ENCODE data around the gene CACNA1C.

CACNA1C gene

GRCh38 chr12:2692080-2692479 lies 639.3 kb downstream of the CACNA1C start:
- H3K4me2 ChIP-seq (ENCODE audit: insufficient read depth, low read length): peak overlapping the region; percentile 96
- H3K4me1 ChIP-seq (ENCODE audit: insufficient read depth, low read length): peaks cover 30% of the 10 kb centered on the region
- H3K9me3 ChIP-seq (ENCODE audit: insufficient read depth, low read length, severe bottlenecking): no peaks in the 10 kb centered on the region
- no peaks in the 10 kb centered on the region for H3K79me2 ChIP-seq (ENCODE audit: insufficient read depth, low read length)
- DNase-seq: peak; percentile 27
- H3K36me3 ChIP-seq (ENCODE audit: insufficient read depth, low read length): no peaks in the 10 kb centered on the region
- H4K20me1 ChIP-seq (ENCODE audit: insufficient read depth, low read length): peaks cover 3% of the 10 kb centered on the region; the same call in 1 of the 2 replicates
- H3K27me3 ChIP-seq (ENCODE audit: insufficient read depth, low read length, poor library complexity): peaks cover 37% of the 10 kb centered on the region
- ATAC-seq (ENCODE audit: insufficient read depth, low read depth): peak; percentile 64
- H3K9ac ChIP-seq (ENCODE audit: low read depth, low read length): peak overlapping the region; percentile 56
- peak overlapping the region; percentile 12; the same call in 1 of the 2 replicates for H3K27ac ChIP-seq (ENCODE audit: low read length)
- H2AFZ ChIP-seq (ENCODE audit: low read depth, low read length): peak overlapping the region; percentile 83
- peak overlapping the region; percentile 13 to 57; a peak in 3 of 4 replicates for H3K4me3 ChIP-seq (ENCODE audit: low read depth in 1 of 2, low read length in 2 of 2)
- TF ChIP-seq EZH2 (IDR thresholded peaks at IDR 0.05; ENCODE audit: borderline replicate concordance, low read depth, low read length, severe bottlenecking): no peak

GRCh38 chr12:2693244-2693860 lies 640.6 kb downstream of the CACNA1C start:
- no peak overlapping the region for H3K27ac ChIP-seq (ENCODE audit: low read length)
- no peak overlapping the region; the same call in 1 of the 2 replicates for H2AFZ ChIP-seq (ENCODE audit: low read depth, low read length)
- no peak for ATAC-seq (ENCODE audit: insufficient read depth, low read depth)

GRCh38 chr12:2693980-2694610 lies 641.3 kb downstream of the CACNA1C start:
- Histone ChIP-seq H3K27ac (ENCODE audit: low read length) (no peak overlapping the region), H3K27me3 (ENCODE audit: insufficient read depth, low read length, poor library complexity) (peaks cover 42% of the 10 kb centered on the region), H4K20me1 (ENCODE audit: insufficient read depth, low read length) (peaks cover 3% of the 10 kb centered on the region; the same call in 1 of the 2 replicates), H3K9me3 (ENCODE audit: insufficient read depth, low read length, severe bottlenecking) (no peaks in the 10 kb centered on the region), H3K4me2 (ENCODE audit: insufficient read depth, low read length) (no peak overlapping the region), H3K9ac (ENCODE audit: low read depth, low read length) (no peak overlapping the region), H3K36me3 (ENCODE audit: insufficient read depth, low read length) (no peaks in the 10 kb centered on the region), H3K4me1 (ENCODE audit: insufficient read depth, low read length) (peaks cover 30% of the 10 kb centered on the region), H3K4me3 (ENCODE audit: low read depth in 1 of 2, low read length in 2 of 2) (no peak overlapping the region), H2AFZ (ENCODE audit: low read depth, low read length) (no peak overlapping the region), H3K79me2 (ENCODE audit: insufficient read depth, low read length) (no peaks in the 10 kb centered on the region)
- no peak for DNase-seq
- TF ChIP-seq EZH2 (IDR thresholded peaks at IDR 0.05; ENCODE audit: borderline replicate concordance, low read depth, low read length, severe bottlenecking) (no peak), CTCF (IDR thresholded peaks at IDR 0.05; ENCODE audit: borderline replicate concordance, extremely low read depth, low read length, poor library complexity, severe bottlenecking) (no peak)
- no peak for ATAC-seq (ENCODE audit: insufficient read depth, low read depth)

More at GRCh38 chr12:2693244-2693860, 640.6 kb downstream of the CACNA1C start:
- DNase-seq: no peak
- Histone ChIP-seq H3K9me3 (ENCODE audit: insufficient read depth, low read length, severe bottlenecking) (no peaks in the 10 kb centered on the region), H3K79me2 (ENCODE audit: insufficient read depth, low read length) (no peaks in the 10 kb centered on the region), H3K4me3 (ENCODE audit: low read depth in 1 of 2, low read length in 2 of 2) (no peak overlapping the region), H3K4me1 (ENCODE audit: insufficient read depth, low read length) (peaks cover 30% of the 10 kb centered on the region), H3K9ac (ENCODE audit: low read depth, low read length) (no peak overlapping the region), H3K27me3 (ENCODE audit: insufficient read depth, low read length, poor library complexity) (peaks cover 42% of the 10 kb centered on the region), H4K20me1 (ENCODE audit: insufficient read depth, low read length) (peaks cover 3% of the 10 kb centered on the region; the same call in 1 of the 2 replicates), H3K4me2 (ENCODE audit: insufficient read depth, low read length) (peak overlapping the region; percentile 12; the same call in 1 of the 2 replicates), H3K36me3 (ENCODE audit: insufficient read depth, low read length) (no peaks in the 10 kb centered on the region)
- TF ChIP-seq CTCF (IDR thresholded peaks at IDR 0.05; ENCODE audit: borderline replicate concordance, extremely low read depth, low read length, poor library complexity, severe bottlenecking) (peak; percentile 17), EZH2 (IDR thresholded peaks at IDR 0.05; ENCODE audit: borderline replicate concordance, low read depth, low read length, severe bottlenecking) (no peak)

- H3K9me3 ChIP-seq (ENCODE audit: insufficient read depth, low read length, severe bottlenecking): no peaks in the 10 kb centered on the region
- H3K36me3 ChIP-seq (ENCODE audit: insufficient read depth, low read length): no peaks in the 10 kb centered on the region
- H3K9ac ChIP-seq (ENCODE audit: low read depth, low read length): no peak overlapping the region
- ATAC-seq (ENCODE audit: insufficient read depth, low read depth): no peak
- no peak for DNase-seq
- peaks cover 36% of the 10 kb centered on the region for H3K27me3 ChIP-seq (ENCODE audit: insufficient read depth, low read length, poor library complexity)
- no peaks in the 10 kb centered on the region for H3K79me2 ChIP-seq (ENCODE audit: insufficient read depth, low read length)
- no peak overlapping the region for H3K4me2 ChIP-seq (ENCODE audit: insufficient read depth, low read length)
- H2AFZ ChIP-seq (ENCODE audit: low read depth, low read length): no peak overlapping the region
- H3K27ac ChIP-seq (ENCODE audit: low read length): no peak overlapping the region
- H3K4me1 ChIP-seq (ENCODE audit: insufficient read depth, low read length): peaks cover 24% of the 10 kb centered on the region
- no peak overlapping the region for H3K4me3 ChIP-seq (ENCODE audit: low read depth in 1 of 2, low read length in 2 of 2)
- no peaks in the 10 kb centered on the region for H4K20me1 ChIP-seq (ENCODE audit: insufficient read depth, low read length)
- TF ChIP-seq CTCF (IDR thresholded peaks at IDR 0.05; ENCODE audit: borderline replicate concordance, extremely low read depth, low read length, poor library complexity, severe bottlenecking) (no peak), EZH2 (IDR thresholded peaks at IDR 0.05; ENCODE audit: borderline replicate concordance, low read depth, low read length, severe bottlenecking) (no peak)
Measured at GRCh38 chr12:2696136-2696535, 643.3 kb downstream of the CACNA1C start.

Data from DND-41 (cell line).